Hepatocyte (in vitro differentiated cells): ENCODE data around the gene ZNF787.

ENCODE experiments used
- EZH2phosphoT487 ChIP-seq: fragments of 200-600 bp; sonication (generic); IDR thresholded peaks from one replicate; pipeline ENCODE4 v1.6.1; 2018; ENCODE audit warnings: antibody characterized with exemption, mild to moderate bottlenecking, low read depth, moderate library complexity; ENCODE audit not compliant: unreplicated experiment, severe bottlenecking
- TF ChIP-seq, protein P1 (sequence below): fragments of 200-600 bp; sonication (generic); IDR thresholded peaks from 2 replicates; pipeline ENCODE4 v1.5.1; 2016; ENCODE audit warnings: antibody characterized with exemption, mild to moderate bottlenecking; ENCODE audit not compliant: poor library complexity

DNA sequence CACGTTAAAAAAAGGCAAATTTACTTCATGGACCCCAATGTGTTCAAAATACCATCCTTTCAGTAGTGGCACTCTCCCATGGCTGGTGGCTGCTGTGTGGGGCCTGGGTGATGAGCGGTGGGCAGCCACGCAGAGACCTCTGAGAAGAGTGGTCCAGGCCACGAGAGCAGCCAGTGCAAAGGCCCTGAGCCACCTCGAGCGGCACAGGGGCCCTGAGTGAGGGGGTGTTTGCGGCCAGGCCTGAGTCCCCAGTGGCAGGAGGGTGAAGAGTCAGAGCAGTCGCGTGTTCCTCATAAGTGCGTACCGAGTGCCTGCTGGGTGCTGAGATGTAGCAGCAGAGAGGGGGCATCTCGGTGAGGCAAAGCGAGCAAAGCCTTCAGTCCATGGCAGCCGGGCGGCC is 27.0 kb upstream of the ZNF787 start:
- TF ChIP-seq, protein P1, sequence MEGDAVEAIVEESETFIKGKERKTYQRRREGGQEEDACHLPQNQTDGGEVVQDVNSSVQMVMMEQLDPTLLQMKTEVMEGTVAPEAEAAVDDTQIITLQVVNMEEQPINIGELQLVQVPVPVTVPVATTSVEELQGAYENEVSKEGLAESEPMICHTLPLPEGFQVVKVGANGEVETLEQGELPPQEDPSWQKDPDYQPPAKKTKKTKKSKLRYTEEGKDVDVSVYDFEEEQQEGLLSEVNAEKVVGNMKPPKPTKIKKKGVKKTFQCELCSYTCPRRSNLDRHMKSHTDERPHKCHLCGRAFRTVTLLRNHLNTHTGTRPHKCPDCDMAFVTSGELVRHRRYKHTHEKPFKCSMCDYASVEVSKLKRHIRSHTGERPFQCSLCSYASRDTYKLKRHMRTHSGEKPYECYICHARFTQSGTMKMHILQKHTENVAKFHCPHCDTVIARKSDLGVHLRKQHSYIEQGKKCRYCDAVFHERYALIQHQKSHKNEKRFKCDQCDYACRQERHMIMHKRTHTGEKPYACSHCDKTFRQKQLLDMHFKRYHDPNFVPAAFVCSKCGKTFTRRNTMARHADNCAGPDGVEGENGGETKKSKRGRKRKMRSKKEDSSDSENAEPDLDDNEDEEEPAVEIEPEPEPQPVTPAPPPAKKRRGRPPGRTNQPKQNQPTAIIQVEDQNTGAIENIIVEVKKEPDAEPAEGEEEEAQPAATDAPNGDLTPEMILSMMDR, result no peak
- no peak for TF ChIP-seq EZH2phosphoT487
